CD14-positive monocyte (primary cell): Measurements from ENCODE around the gene KBTBD6. TPM values are rescaled to one million over a fixed set of nuclear protein-coding genes. Genes with fewer than 3 reads are reported as not detected.
A peak's percentile ranks its signal among the peaks of the same experiment; 100 is the strongest.

Experiments used
- DNase-seq, 3 donors: peaks; one replicate each; pipeline ENCODE4 v3.0.0-alpha.2; 2011 to 2022
- H2AFZ ChIP-seq: 2 replicates; pipeline ENCODE4 v1.6.0; 2012; ENCODE audit warnings: mild to moderate bottlenecking, low read depth, low read length, inconsistent platforms; ENCODE audit not compliant: insufficient read depth, poor library complexity, severe bottlenecking
- H3K27ac ChIP-seq, 2 donors: 1 replicate in 1 of 2; 2 replicates in 1 of 2; pipeline ENCODE4 v1.5.1; 2012 to 2013; ENCODE audit warnings: low read length in 2 of 2, control low read depth in 1 of 2, inconsistent platforms in 1 of 2, low read depth in 1 of 2, mild to moderate bottlenecking in 1 of 2
- H3K27me3 ChIP-seq, 2 donors: one replicate each; pipeline versions ENCODE4 v1.6.0 to v1.6.1; 2011 to 2013; ENCODE audit warnings: low read length in 2 of 2; ENCODE audit not compliant: control insufficient read depth in 2 of 2, insufficient read depth in 2 of 2
- H3K36me3 ChIP-seq, 2 donors: replicated peaks in 1 of 2; 1 replicate in 1 of 2; 2 replicates in 1 of 2; pipeline versions ENCODE4 v1.5.1 to v1.6.1; 2012 to 2013; ENCODE audit warnings: low read length in 2 of 2, control low read depth in 1 of 2, inconsistent platforms in 1 of 2, mild to moderate bottlenecking in 1 of 2; ENCODE audit not compliant: insufficient read depth in 2 of 2, control insufficient read depth in 1 of 2
- H3K4me1 ChIP-seq, 2 donors: 1 replicate in 1 of 2; 2 replicates in 1 of 2; pipeline versions ENCODE4 v1.5.1 to v1.6.1; 2012 to 2013; ENCODE audit warnings: low read length in 2 of 2, control low read depth in 1 of 2, inconsistent platforms in 1 of 2, mild to moderate bottlenecking in 1 of 2, moderate library complexity in 1 of 2; ENCODE audit not compliant: insufficient read depth in 2 of 2, control insufficient read depth in 1 of 2
- H3K4me2 ChIP-seq: replicated peaks from 2 replicates; pipeline ENCODE3; 2012; ENCODE audit warnings: low read length, moderate library complexity, mild to moderate bottlenecking; ENCODE audit not compliant: poor library complexity, severe bottlenecking; ENCODE audit errors: extremely low read depth
- H3K4me3 ChIP-seq, 3 experiments: fragments of 200-600 bp in 1 of 3; sonication (generic) in 1 of 3; replicated peaks in 1 of 3; 1 replicate in 2 of 3; 2 replicates in 1 of 3; pipeline ENCODE4 v1.5.1; 2011 to 2013; ENCODE audit warnings: low read length in 3 of 3, mild to moderate bottlenecking in 3 of 3, control low read depth in 2 of 3, low read depth in 2 of 3, inconsistent platforms in 1 of 3, moderate library complexity in 1 of 3
- H3K79me2 ChIP-seq: 2 replicates; pipeline ENCODE4 v1.6.0; 2012; ENCODE audit warnings: mild to moderate bottlenecking, control low read depth, inconsistent platforms, low read length, moderate library complexity; ENCODE audit not compliant: insufficient read depth
- H3K9ac ChIP-seq: 2 replicates; pipeline ENCODE4 v1.6.0; 2017; ENCODE audit warnings: low read length, mild to moderate bottlenecking; ENCODE audit not compliant: insufficient read depth, poor library complexity, severe bottlenecking
- H3K9me3 ChIP-seq, 2 donors: replicated peaks in 1 of 2; 1 replicate in 1 of 2; 2 replicates in 1 of 2; pipeline versions ENCODE4 v1.5.1 to v1.6.1; 2012 to 2013; ENCODE audit warnings: low read length in 2 of 2, control low read depth in 1 of 2; ENCODE audit not compliant: control insufficient read depth in 1 of 2, insufficient read depth in 1 of 2
- H4K20me1 ChIP-seq: 2 replicates; pipeline ENCODE4 v1.6.0; 2012; ENCODE audit warnings: mild to moderate bottlenecking, low read length, control low read depth, moderate library complexity; ENCODE audit not compliant: insufficient read depth
- H3K27ac Mint-ChIP-seq, 7 donors: one replicate each; pipeline ENCODE4 v1.8.0; 2020; ENCODE audit warnings: mild to moderate bottlenecking in 7 of 7, mixed read lengths in 7 of 7, moderate library complexity in 6 of 7, inconsistent platforms in 2 of 7
- H3K27me3 Mint-ChIP-seq, 3 donors: one replicate each; pipeline ENCODE4 v1.8.0; 2021 to 2022; ENCODE audit warnings: low read depth in 3 of 3, mild to moderate bottlenecking in 3 of 3, mixed read lengths in 3 of 3, moderate library complexity in 3 of 3, inconsistent platforms in 1 of 3
- H3K36me3 Mint-ChIP-seq, 2 donors: one replicate each; pipeline ENCODE4 v1.8.0; 2020; ENCODE audit warnings: mixed read lengths in 2 of 2, inconsistent platforms in 1 of 2, mild to moderate bottlenecking in 1 of 2
- H3K4me1 Mint-ChIP-seq: one replicate; pipeline ENCODE4 v1.8.0; 2020; ENCODE audit warnings: mild to moderate bottlenecking, mixed read lengths
- H3K4me3 Mint-ChIP-seq, 2 donors: one replicate each; pipeline ENCODE4 v1.8.0; 2020; ENCODE audit warnings: mild to moderate bottlenecking in 2 of 2, mixed read lengths in 2 of 2, moderate library complexity in 1 of 2
- H3K9me3 Mint-ChIP-seq, 7 donors: one replicate each; pipeline ENCODE4 v1.8.0; 2020 to 2022; ENCODE audit warnings: mixed read lengths in 7 of 7, mild to moderate bottlenecking in 6 of 7, moderate library complexity in 6 of 7, inconsistent platforms in 2 of 7
- WGBS: methylation state at CpG from one replicate; pipeline ENCODE4 v1.1.5; 2013; ENCODE audit warnings: missing lambda C conversion rate; ENCODE audit not compliant: insufficient coverage; 5-methylcytosine and 5-hydroxymethylcytosine counted together
- intact Hi-C, 2 donors: fragments of 100-400 bp; cut with micrococcal nuclease; formaldehyde crosslinking; loops; one replicate each; pipeline versions ENCODE4 v1.15.0 to v1.15.1; 2023
- polyA plus RNA-seq, 3 donors: library from polyadenylated mRNA; depleted of rRNA in 1 of 3; unstranded in 2 of 3; stranded (reverse) in 1 of 3; fragments of 300-500 nt in 2 of 3; fragments of >200 nt in 1 of 3; fragmentation: Illumina TruSeq in 2 of 3; gene quantifications; 1 replicate in 2 of 3; 2 replicates in 1 of 3; pipeline ENCODE4 v1.2.3, GENCODE V29; 2012 to 2021
- TF ChIP-seq, protein P1 (sequence below): fragments of 200-600 bp; IDR thresholded peaks from one replicate; pipeline ENCODE4 v1.8.0; 2022; ENCODE audit warnings: antibody characterized with exemption, mild to moderate bottlenecking

KBTBD6 gene
- polyA plus RNA-seq, 3 donors, result 0.37 to 1.2 (median 0.54) TPM

DNA sequence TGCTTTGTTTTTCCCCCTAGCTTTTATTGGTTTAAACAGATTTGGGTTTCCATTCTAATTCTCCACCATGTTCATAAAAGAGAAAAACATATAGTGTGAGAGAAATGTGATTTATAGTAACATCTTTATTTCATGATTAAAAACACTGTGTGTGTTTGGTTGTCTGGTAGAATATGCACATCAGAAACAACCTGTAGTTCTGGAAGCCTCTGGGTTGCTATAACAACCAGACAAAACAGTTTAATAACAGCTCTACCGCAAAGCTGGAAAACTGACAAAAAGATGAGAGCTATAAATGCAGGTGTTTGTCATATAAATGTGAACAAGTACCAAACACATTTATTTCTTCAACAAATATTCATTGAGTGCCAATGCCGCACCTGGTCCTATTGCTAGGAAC, 9.8 kb downstream of the KBTBD6 start:
- Histone ChIP-seq H3K4me3 (no peak overlapping the region), H3K27me3 (no peaks in the 10 kb centered on the region), H3K27ac (no peak overlapping the region), H3K36me3 (no peaks in the 10 kb centered on the region), H3K4me2 (no peak overlapping the region), H3K9me3 (peaks cover 0 to 4% of the 10 kb centered on the region in 2 donors), H3K9ac (no peak overlapping the region), H2AFZ (no peak overlapping the region), H4K20me1 (no peaks in the 10 kb centered on the region), H3K4me1 (no peaks in the 10 kb centered on the region), H3K79me2 (no peaks in the 10 kb centered on the region)
- Mint-ChIP-seq H3K36me3 (peaks cover 6 to 8% of the 10 kb centered on the region in 2 donors), H3K9me3 (peaks cover 0 to 6% (median 2%) of the 10 kb centered on the region in 7 donors), H3K4me3 (no peak overlapping the region), H3K27ac (no peak overlapping the region), H3K27me3 (peaks cover 0 to 2% (median 0%) of the 10 kb centered on the region in 3 donors), H3K4me1 (peaks cover 3% of the 10 kb centered on the region)
- intact Hi-C loops, result no loop called here
- no peak for DNase-seq
- TF ChIP-seq, protein P1, sequence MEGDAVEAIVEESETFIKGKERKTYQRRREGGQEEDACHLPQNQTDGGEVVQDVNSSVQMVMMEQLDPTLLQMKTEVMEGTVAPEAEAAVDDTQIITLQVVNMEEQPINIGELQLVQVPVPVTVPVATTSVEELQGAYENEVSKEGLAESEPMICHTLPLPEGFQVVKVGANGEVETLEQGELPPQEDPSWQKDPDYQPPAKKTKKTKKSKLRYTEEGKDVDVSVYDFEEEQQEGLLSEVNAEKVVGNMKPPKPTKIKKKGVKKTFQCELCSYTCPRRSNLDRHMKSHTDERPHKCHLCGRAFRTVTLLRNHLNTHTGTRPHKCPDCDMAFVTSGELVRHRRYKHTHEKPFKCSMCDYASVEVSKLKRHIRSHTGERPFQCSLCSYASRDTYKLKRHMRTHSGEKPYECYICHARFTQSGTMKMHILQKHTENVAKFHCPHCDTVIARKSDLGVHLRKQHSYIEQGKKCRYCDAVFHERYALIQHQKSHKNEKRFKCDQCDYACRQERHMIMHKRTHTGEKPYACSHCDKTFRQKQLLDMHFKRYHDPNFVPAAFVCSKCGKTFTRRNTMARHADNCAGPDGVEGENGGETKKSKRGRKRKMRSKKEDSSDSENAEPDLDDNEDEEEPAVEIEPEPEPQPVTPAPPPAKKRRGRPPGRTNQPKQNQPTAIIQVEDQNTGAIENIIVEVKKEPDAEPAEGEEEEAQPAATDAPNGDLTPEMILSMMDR, result no peak
- WGBS, result 100% methylated on average over 1 of the region's 2 CpGs

DNA sequence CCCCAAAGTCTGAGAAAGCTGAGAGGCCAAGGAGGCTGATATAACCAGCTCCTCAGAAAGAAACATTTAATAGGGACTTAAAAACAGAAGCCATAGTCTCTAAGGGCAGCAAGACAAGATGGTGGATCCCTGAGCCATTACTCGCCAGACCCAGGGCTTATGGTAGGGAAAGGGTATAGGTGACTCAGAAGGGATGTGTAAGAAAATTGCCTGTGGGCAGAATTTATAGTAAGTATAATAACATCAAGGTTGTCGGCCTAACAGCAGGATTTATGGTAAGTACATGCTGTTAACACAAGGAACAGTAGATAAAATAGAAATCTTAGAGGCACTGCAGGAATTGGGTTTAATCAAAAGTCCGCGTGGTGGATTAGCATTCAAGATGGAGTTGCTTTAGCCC, 14.7 kb downstream of the KBTBD6 start:
- TF ChIP-seq, protein P1, result no peak
- H3K27ac Mint-ChIP-seq, result peak overlapping the region in 1 of 7 donors; percentile 13
- peaks cover 3% of the 10 kb centered on the region for H3K4me1 Mint-ChIP-seq
- peaks cover 0 to 2% (median 0%) of the 10 kb centered on the region in 3 donors for H3K27me3 Mint-ChIP-seq
- H3K36me3 Mint-ChIP-seq, result no peaks in the 10 kb centered on the region
- 100% methylated on average over 1 of the region's 4 CpGs for WGBS
- Histone ChIP-seq H3K4me3 (no peak overlapping the region), H3K4me1 (no peaks in the 10 kb centered on the region), H3K4me2 (no peak overlapping the region), H3K27ac (no peak overlapping the region), H4K20me1 (no peaks in the 10 kb centered on the region), H3K27me3 (no peaks in the 10 kb centered on the region), H3K9ac (no peak overlapping the region), H3K36me3 (no peaks in the 10 kb centered on the region), H2AFZ (no peak overlapping the region), H3K79me2 (no peaks in the 10 kb centered on the region), H3K9me3 (no peaks in the 10 kb centered on the region)
- no peak for DNase-seq
- H3K4me3 Mint-ChIP-seq, result no peak overlapping the region
- H3K9me3 Mint-ChIP-seq, result no peaks in the 10 kb centered on the region
- intact Hi-C loops, result no loop called here
